Retina (tissue), 1 donor: ENCODE data around the gene UTRN.

Experiments
- DNase-seq: peaks from one replicate; pipeline ENCODE4 v3.0.0-alpha.2; 2016

UTRN gene

DNA sequence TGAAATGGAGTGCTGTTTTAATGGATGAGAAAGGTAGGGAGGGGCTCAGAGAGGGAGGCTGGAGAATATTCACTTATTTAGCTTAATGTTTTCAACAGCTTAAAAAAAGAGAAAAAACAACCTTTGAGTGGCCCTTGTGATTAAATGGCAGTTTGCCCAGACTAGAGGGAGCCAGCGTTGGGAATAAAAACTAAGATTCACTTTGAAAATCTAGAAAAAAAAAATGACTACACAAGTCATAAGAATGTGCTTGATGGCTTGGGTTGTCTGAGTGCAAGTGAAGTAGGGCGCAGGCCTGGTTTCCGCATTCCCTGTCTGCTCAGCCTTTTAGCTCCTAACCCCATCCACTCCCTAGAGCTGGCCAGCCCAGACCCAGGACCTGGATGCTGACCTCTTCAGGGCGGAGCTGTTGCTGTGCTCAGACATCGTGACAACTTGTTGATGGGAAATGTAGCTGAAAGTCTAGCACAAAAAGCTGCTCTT is 28.9 kb downstream of the UTRN start:
- no peak for DNase-seq

DNA sequence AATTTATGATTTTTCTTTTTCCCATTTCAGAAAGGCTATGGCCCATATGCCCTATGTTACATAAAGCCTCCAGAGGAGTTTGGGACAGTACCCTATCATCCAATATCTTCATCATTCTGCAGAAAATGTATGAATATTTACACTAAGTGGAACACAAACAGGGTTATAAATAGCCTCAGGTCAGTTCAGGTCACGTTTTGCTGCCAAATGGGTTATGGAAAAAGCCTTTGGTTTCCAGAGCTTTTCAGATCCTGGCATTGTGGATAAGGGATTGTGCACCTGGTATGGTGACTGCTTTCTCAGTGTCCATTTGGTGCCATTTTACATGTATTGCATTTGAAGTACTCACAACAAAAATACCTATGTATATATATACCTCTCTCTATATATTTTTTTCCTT is 29.4 kb downstream of the UTRN start:
- DNase-seq = no peak

DNA sequence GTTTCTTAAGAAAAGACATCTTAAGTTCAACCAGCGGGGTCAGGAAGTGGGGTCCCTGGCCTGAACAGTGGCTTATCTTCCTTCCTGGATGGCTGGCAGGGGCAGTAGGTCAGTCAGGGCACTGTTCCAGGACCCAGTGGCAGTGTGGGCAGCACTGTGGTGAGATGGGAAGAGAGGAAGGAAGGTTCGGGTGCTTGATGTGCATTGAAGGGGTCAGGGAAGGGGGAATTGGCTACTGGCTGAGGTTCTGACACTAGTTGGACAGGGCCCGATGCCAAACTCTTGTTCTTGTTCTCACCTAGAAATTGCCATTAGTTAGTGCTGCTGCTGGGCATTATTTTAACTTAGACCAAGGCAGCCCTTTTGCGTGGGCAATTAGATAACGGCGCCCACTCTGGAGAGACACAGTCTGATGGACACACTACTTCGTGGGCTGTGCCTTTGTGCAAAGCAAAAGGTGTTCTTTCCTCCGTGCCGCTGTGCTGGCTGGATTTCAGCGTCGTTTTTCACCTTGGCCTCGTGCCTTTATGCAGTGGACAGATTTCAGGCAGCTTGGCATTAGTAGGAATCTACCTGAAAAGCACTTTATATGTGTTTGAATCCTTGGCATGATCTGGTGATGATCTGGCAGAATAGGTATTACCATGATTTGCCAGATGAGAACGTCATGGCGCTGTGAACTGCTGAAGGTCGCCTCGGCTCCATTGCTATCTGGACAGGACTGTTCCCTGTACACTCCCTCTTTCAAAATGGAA is 30.3 kb downstream of the UTRN start:
- DNase-seq = no peak

DNA sequence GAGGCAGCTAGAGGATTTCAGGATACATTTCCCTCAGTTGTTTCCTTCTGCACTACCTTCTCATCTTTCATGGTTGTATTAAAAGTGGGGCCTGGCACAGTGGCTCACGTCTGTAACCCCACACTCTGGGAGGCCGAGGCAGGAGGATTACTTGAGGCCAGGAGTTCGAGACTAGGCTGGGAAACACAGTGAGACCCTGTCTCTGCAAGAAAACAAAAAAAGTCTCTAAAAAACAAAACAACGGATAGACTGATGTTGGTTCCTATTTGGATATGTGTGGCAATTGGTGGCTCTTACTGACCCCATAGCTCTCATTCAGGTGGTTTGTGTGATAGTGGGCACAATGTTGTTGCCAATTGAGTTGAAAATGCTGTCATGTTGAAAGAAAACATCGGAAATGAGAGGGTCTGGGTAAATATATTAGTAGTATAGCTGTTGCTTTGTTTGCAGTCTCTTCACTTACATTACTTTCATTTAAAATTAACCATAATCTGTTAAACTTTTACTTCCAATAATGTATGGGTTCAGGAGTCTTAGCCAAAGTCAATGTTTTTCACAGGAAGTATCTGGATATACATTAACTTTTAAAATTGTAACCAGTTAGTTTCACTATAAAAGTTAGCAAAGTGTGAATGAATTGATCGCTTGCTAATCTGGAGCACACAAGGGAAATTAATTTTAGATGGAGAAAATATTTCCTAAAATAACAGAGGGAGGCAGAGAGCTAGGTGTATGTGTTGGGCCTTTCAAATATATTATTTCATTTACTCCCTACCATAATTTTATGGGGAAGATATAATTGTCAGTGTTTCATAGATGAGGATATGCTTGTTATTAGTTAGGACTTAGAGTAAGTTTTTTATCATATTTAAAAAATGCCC is 31.1 kb downstream of the UTRN start:
- DNase-seq = no peak

DNA sequence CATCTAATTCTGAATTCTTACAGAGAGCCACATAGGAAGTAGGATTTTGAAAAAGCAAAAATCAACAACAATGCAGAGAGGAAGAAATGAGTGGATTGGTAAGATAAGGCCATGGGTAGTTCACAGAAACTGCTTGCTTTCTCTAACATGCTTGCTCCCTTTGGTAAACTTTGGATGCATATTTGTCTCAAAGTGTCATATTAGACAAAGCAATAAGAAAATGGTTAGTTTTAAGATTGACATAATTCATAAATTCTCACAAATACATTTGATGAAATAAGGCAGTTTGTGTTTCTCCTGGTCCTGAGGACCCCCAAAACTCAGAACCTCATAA is 31.7 kb downstream of the UTRN start:
- DNase-seq = no peak

DNA sequence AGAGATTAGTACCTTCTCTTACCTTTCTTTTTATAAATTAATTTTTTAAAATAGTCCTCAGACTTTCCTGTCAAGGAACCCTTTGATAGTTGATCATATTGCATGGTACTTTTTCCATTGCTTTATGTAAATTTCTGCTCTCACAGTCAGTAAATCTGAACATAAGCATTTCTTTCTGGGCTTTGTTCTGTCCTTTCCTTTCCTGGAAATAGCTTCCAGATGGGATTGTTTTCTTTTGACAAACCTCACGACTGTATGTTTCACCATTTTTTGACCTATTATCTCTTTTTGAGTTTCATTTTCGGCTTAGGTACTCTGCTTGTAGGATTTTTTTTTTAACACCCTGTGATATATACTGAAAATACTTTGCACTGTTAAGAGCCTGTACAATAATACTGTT is 32.6 kb downstream of the UTRN start:
- DNase-seq = no peak

DNA sequence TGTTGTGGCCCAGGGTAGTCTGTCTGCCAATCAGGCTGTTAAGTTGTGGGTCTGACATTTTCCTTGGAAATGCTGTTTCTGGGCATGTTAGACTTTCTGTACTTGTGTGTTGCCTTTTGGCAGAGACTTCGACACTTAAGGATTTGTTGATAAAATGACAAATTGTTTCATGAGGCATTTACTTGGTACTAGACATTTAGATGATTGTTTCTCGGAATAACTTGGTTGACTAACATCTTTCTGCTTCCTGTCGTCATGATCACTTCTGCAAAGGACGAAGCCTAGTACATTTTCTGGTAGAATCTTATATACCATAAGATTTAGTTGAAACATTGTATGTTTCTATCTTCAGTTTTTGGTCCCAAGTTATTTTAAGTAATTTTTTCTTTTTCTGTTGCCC is 34.1 kb downstream of the UTRN start:
- no peak for DNase-seq

DNA sequence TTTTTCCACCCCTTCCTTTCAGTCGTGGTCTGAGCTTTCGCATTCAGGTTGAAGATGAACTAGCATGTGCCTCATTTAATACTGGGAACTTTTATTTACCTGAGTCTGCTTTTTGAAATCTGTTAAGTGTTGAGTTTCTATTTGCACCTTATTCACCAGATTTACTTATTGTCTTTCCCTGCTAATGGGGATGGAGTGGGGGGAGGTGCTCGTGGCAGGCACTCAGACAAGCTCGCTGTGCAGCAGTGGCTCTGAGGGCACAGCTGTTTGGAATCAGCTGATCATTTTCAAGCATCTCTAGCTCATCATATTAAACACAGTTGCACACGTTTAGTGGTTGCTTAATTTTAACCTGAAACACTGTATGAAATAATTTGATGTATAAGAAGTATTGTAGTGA is 35.6 kb downstream of the UTRN start:
- peak; percentile 47 for DNase-seq

DNA sequence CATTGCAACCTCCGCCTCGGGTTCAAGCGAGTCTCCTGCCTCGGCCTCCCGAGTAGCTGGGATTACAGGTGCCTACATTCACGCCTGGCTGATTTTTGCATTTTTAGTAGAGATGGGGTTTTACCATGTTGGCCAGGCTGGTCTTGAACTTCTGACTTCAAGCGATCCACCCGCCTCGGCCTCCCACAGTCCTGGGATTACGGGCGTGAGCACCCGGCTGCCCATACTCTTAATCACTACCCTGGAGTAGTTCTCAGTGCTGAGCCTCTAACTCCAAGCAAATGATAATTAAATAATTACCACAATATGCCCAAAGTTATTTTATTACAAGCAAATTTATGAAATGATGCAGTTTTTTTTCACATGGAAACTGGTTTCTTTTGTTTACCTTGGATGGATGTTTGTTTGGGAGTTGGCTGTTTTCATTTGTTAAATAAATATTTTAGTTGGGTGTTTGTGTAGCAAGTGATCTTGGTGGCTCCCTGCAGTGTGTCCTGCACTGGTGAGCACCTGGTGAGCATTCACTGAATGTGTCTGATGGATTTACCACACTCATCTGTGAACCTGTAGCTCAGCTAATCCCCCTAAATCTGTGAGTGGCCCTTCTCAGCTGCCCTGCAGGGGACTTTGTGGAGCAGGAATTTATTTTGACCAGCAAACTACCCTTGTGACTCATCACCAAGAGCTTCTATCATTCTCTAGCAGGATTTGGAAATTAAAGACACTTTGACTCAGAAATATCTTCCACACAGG is 36.9 kb downstream of the UTRN start:
- no peak for DNase-seq

DNA sequence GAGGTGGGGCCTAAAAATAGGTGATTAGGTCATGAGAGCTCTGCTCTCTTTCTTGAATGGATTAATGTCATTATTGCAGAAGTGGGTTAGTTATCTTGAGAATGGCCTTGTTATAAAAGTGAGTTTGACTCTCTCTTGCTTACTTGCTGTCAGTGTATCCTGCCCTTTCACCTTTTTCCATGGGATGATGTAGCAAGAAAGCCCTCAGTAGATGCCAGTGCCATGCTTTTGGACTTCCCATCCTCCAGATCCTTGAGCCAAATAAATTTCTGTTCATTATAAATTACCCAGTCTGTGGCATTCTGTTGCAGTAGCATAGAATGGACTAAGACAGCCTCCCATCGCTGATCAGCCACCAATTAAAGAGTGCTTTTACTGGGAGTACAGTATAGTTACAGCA is 40.1 kb downstream of the UTRN start:
- no peak for DNase-seq

DNA sequence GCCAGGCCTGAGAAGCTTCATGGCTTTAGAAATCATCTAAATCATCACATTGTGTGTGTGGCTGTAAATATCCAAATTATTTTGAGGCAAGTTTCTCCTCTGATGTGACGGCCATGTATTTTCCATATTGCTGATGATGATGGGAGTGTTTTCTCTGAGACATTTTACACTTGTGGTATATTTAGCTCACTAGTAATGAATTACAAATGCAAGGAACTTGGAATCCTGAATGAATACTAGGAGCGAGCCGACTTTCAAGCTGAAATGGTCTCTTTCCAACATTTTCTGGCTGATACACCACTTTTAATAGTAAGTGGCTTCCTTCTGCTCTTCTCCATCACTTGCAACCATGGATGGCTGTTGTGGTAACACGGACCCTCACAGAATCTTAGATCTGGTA is 41.3 kb downstream of the UTRN start:
- DNase-seq = no peak

DNA sequence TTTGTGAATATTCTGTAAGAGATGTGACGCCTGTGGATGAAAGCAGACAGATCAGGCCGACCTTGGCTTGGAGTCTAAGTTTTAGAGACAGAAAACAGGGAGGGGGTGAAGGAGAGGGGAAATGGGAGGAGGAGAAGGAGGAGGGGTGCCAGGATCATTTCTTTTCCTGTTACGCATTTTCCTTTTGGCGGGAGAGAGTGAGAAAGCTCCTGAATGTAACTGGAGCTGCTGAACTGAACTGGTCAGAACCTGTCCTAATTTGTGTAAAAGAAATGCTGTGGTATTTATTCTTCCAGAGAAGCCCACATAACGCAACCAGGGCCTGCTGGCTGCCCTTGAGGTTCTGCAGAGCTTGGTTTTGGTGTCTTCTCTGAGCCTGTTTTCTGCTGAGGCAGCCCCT is 41.9 kb downstream of the UTRN start:
- DNase-seq = no peak

DNA sequence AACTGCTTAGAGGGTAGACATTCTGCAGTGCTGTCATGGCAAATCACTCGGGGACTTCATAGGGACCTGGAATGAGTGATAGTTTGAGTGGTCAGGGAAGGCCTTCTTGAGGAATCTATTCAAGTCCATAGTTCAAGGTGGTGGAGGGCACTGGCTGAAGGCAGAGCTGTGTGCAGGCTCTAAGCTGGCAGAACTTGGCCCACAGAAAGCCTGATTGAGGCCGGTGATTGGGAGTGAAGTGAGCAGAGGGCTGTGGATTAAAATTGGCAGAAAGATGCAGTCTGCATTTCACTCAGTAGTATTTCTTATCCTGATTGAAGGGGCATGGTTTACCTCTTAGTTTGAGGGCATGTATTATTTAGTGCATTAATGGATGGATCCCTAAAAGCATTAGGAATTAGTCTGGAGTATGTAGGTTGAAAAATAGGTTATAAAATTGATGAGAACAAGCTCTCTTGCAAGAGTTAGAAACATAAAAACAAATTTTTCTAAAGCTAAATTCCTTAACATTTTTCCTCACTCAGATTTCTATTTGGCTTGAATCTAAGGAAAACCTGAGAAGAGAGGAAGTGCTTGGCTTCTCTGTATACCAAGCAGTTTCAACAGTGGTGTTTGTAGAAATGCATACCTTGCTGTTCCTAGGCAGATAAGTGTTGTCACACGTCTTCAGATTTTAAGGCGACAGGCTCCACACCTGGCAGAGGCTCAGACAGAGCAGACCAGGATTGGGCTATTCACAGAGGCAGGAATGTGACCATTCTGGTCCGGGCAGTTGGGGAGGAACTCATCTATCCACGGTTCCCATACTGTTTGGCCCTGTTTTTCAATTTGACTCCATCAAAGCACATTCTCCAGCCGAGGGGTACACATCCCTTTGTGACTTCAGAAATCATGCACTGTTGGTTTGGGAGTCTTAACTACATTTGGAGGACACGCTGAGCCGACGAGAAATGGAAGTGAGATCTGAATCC is 45.2 kb downstream of the UTRN start:
- no peak for DNase-seq

DNA sequence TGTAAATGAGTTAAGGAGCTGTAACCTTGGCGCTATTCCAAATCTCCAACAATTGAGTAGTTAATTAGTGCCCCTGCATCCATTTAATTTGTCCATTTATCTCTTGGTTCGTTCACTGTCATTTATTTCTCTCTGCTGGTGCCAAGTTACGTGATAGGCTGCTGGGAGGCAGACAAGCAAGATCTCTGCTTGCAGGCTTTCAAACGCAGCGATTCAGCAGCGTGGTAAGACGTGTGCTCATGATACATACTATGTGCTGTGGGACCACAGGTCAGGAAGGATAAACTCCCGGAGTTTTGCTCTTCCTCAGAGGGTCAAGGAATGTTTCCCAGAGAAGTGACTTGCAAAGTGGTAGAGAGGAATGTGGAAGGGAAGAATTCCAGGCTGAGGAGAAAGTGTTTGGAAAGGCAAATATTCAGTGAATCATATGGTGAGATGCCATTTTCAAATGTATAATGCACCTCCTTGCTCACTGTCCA is 46.4 kb downstream of the UTRN start:
- no peak for DNase-seq

DNA sequence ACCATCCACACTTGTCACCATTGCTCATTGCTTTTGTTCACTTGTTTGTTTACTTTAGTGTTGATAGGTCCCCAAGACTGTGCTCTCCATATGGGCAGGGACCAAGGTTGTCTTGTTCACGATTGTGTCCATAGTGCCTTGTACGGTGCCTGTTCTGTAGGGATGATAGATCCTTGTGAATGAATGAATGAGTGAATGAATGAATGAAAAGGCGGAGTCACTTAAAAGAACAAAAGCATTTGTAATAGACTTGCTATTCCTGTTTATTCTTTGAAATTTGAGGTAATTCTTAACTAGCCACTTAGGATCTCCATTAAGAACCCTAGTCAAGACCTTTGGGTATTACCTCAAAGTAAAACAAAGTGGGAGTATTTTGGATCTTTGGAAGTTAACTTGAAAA is 47.0 kb downstream of the UTRN start:
- no peak for DNase-seq

DNA sequence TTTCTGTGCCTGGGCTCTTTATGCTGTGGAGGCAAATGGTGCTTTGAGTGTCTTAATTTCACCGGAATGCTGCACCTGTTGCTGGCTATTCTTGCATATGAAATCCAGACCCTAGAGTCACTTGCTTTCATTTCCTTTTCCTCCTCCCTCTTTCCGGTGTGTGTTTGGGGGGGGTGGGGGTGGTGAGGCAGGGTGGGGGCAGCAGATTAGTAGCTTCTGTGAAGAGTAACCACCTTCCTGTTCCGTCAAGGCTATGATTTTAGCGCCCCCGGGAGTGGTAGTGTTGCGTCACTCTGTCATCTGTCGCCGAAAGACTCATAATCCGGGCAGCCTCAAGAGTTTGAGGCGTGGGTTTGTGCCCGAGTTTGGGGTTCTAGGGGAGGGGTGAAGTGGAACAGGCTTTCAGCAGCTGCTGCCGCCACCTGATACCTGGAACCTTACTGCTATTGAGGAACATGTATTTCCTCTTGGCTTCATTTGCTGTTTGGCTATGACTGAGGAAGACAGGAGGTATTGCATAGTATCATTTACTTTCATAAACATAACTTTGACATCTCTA is 49.1 kb downstream of the UTRN start:
- DNase-seq = no peak
